HG03280 (cell line): ENCODE results near the gene HOXB1.
"Not testable (repeated sequence)": the region's sequence is repeated elsewhere in the genome, so short reads cannot be mapped to it uniquely, and the experiment has no call there.

Experiments
- ATAC-seq: cut with Tn5 transposase; IDR thresholded peaks from one replicate; pipeline ENCODE4 v1.9.1; 2021; ENCODE audit warnings: mild to moderate bottlenecking, moderate library complexity; ENCODE audit not compliant: unreplicated experiment

The HOXB1 gene

DNA sequence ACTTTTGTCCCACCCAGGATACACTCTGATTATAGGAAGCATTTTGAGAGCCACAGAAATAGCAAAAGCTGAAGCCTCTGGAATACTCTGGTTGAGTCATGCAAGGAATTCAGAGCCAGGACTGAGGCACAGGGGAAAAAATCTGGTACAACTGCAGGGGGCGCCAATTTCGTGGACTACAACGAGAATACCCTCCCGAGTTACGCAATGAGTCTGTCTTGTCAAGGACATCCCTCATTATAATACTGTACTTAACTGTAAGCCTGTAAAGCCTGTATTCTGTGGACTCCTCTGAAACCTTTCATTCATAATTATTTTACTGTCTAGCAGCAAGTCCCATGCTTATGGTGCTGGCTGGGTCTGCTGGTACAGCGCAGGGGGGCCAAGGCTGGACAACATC lies 7.8 kb downstream of the HOXB1 start:
- no peak for ATAC-seq

DNA sequence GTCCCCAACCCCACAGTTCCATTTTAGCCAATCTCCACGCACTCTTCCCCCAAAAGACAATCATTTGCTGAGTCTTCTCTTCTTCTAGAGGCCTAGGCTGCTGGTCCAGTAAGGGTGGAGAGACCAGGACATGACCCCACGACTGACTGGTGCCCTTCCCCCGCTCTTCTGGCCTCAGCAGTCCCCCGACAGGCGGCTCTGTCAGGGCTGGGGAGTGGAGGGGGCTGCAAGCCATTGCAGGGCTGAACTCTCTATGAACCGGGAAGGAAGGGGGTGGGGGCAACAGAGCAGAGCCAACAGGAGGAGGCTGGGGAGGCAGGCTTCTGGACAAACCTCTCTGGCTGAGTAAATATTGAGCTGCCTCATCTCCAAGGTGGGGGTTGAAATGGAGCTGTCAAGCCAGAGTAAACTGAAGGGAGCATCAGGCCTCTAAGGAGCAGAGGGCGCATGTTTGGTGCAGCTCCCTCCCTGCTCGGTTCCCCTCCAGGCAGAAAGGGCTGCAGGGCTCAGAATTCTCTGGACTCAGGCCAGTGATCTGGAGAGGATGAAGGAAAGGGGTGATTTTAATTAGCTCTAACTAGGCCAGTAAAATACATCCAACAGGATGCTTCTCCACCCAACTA lies 8.7 kb downstream of the HOXB1 start:
- no peak for ATAC-seq

GRCh38 chr17:48520631-48521079 lies 10.2 kb downstream of the HOXB1 start:
- no peak for ATAC-seq

DNA sequence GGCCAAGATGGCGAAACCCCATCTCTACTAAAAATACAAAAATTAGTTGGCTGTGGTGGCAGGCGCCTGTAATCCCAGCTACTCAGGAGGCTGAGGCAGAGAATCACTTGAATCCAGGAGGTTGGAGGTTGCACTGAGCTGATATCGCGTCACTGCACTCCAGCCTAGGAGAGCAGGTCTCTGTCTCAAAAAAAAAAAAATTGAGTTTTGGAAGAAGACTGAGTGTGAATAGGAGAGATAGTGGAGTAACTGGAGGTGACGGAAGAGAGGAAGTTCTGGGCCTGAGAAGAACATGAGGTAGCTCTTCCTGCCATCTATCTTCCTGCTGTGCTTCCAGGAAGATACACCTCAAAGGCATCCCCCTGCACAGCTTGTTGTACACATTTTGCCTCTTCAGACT lies 11.4 kb downstream of the HOXB1 start:
- ATAC-seq: no peak

DNA sequence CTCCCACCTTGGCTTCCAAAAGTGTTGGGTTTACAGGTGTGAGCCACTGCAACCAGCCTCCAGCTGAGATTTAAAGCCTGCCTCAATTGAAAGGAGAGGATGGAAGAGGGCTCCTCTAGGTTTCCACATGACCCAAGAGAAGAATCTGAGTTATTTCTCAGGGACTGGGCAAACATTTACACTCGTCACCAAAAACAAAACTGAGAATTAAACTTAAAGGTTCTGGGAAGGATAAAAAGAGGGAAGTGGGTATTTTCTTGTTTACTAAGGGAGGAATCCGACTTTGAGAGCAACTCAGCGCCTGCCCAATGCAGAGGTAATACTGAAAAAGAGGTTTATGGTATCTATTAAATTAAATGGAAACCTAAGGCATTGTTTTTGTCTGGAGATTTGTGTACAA lies 13.3 kb downstream of the HOXB1 start:
- ATAC-seq: no peak

DNA sequence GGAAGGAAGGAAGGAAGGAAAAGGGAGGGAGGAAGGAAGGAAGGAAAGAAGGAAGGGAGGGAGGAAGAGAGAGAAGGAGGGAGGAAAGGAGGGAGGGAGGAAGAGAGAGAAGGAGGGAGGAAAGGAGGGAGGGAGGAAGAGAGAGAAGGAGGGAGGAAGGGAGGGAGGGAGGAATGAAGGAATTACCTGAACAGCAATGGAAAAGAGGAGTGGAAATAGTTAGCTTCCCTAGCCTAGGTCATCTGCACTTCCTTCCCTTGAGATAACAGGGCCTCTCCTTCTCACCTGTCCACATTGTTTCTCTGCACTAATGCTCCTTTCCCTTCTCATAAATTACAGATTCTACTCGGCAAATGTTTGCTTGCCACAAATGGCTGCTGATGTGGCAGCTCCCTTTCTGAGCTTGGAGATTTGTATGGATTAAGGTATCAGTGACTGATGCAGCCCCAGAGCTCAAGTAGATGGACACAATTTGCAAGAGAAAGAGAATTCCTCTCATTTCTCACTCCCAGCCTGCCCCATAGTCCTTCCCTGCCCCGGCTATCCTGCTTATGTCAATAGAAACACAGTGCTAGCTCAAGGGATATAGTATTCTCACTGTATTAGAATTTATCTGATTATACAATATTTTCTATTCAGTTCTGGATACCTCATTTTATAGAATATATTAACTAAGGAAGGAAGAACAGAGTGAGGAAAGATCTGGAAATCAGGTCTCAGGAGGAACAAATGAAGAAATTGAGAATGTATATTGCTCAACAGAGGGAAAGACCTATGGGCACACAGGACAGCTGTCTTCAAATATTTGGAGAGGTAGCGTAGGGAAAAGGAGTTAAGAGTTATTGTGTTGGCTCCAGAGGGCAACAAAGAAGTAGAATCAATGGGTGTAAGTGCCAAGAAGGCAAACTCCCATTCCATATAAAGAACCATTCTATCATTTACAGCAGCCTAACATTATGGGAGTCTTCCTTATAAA lies 14.6 kb downstream of the HOXB1 start:
- ATAC-seq: no peak

DNA sequence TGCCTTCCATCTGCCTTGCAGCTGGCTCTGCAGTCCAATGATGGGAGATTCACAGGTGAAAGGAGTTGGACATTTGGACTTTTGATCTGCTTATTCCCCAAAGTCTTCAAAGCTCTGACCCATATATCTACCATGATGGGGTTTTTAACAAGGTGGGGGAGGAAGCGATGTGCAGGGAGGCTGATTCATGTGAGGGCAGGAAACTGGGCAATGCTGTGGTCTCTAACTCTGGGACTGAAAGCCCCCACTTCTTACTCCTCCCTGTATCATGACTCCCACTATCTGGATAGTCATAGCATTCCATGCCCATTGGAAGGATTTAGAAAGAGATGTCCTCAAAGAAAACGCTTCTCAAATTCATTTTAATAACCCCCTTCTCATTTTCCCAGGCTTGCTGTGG lies 16.3 kb downstream of the HOXB1 start:
- no peak for ATAC-seq

DNA sequence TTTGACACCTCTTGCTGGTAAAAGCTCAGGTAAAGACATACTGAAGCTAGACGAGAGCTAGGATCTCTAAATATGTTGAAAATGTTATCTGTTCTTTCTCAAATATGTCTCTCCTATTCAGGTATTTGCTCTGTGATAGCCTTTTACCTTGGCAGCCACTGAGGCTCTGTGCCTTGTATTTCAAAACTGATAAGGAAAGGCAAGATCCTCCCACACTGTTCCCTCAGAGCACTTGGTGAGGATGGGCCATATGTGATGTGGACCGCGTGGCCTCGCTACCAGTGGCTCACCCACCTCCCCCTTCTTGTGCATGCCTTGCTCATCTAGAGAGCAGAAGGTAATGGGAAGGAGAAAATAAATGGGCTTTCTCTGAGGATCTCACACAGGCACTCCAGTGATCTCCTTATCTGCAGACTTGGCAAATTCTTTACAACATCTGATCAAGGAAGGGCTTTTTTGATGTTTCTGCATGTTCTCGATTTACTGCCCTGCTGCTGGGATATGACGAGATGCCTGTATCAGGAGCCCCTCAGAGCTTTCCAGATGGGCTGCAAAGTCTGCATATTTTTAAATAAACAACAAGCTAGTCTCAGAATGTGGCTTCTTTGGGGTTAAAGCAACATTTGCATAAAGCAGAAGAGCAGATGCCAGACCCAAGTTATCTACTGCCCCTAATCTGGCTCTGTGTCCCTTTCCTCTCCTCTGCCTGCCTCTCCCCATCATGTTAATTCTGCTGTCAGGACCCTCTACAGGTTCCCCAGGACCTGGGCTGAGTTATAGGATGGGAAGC lies 16.9 kb downstream of the HOXB1 start:
- ATAC-seq: no peak

DNA sequence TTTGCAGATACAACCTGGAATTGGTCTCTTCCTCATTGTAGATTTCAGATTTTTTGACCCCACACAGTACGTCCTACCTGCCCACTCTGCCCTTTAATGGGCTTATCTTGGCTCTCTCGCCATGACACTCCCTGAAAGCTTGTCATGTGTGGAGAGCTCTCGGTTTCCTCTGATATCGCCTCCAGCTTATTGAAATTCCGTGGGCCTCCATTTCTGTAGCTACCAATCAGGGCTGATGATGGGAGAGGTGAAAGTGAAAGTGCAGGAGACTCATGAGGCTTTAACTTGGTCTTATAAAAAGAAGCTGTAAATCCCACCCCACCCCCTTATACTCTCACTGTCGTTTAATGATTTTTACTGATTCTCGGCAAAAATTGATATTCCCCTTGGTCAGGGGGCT lies 17.7 kb downstream of the HOXB1 start:
- no peak for ATAC-seq

GRCh38 chr17:48510761-48511604 lies 19.8 kb downstream of the HOXB1 start:
- no peak for ATAC-seq

- no peak for ATAC-seq
These were observed 20.4 kb downstream of the HOXB1 start for GRCh38 chr17:48510381-48510760.

DNA sequence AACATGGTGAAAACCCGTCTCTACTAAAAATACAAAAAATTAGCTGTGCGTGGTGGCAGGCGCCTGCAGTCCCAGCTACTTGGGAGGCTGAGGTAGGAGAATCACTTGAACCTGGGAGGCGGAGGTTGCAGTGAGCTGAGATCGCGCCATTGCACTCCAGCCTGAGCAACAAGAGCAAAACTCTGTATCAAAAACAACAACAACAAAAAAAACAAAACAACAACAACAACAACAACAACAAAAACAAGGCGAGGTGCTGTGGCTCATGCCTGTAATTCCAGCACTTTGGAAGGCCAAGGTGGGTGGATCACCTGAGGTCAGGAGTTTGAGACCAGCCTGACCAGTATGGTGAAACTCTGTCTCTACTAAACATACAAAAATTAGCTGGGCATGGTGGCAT lies 21.1 kb downstream of the HOXB1 start:
- ATAC-seq: not testable (repeated sequence)

DNA sequence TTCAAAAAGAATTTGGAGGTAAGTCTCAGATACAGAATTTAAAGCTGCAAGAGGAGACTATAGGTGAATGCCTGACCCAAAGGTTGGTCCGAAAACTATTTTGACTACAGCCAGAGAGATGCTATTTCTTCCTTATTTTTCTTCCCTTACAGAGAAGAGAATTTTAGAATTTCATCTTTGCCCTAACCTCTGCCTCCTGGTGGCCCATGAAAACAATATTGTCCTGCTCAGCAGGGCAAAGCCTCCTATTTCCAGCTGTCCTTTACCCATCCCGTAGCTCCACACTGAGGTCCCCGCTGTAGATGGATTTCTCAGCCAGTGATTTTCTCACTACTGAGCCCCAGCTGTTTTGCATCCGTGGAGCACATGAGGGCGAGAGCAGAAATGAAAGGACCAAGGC lies 24.6 kb downstream of the HOXB1 start:
- no peak for ATAC-seq

- peak; percentile 85 for ATAC-seq
These were observed 25.0 kb downstream of the HOXB1 start for GRCh38 chr17:48505788-48506187.

DNA sequence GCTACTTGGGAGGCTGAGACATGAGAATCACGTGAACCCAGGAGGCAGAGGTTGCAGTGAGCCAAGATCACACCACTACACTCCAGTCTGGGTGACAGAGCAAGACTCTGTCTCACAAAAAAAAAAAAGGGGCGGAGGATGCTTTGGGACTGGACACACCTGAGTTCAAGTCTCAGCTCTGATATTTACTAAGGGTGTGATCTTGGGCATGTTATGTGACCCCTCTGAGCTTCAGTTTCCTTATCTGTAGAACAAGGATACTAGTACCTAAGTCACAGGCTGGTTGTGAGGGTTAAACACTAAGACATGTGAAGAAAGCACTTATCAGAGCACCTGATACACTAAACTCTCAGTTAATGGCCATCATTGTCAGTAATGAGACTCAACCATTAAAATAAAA lies 25.9 kb downstream of the HOXB1 start:
- no peak for ATAC-seq

DNA sequence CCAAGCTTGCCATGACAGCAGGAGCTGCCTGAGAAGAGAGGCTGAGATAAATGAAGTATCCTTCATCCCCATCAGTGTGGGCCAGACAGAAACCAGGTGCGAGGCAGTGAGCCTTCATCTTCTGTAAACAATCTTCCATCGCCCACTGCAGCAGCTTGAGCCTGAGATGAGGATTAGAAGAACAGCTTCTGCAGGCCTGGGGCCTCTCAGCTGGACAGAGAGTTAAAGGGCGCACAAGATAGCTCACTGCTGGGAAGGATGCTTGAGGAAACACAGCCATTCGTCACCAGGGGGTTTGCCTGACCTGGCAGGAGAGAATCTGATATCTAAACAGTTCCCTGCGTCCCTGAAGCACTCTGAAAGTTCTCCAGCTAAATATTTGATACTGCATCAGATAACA lies 27.1 kb downstream of the HOXB1 start:
- no peak for ATAC-seq

- ATAC-seq: no peak
These were observed 27.9 kb downstream of the HOXB1 start for GRCh38 chr17:48502901-48503300.

DNA sequence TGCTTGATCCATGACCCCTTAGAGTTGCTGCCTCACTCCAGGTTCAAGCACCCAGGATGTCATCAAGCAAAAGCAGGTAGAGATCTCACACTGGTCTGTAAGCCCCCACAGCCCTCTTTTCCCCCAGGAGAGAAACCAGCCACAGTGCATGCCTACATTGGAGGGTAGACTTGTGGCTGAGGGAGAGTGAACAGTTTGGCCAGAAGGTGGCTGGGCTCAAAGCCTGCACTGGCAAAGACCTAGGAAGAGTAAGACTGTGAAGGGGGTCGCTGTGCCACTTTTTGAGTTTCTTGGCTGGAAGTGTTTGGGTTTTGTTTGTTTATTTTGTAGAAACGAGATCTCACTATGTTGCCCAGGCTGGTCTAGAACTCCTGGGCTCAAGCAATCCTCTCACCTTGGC lies 28.5 kb downstream of the HOXB1 start:
- no peak for ATAC-seq

- ATAC-seq: no peak
These were observed 30.1 kb downstream of the HOXB1 start for GRCh38 chr17:48500435-48501426.
